HepG2 (cell line): ENCODE measurements around the gene PYCARD. TPM values are rescaled to one million over a fixed set of nuclear protein-coding genes. Genes with fewer than 3 reads are reported as not detected.

Experiments
- BCLAF1 ChIP-seq: fragments of 450-650 bp; IDR thresholded peaks from 2 replicates; pipeline ENCODE4 v1.6.1; 2017; ENCODE audit warnings: mild to moderate bottlenecking
- MLLT10 ChIP-seq: sonication (generic); formaldehyde crosslinking; IDR thresholded peaks from 2 replicates; pipeline ENCODE4 v1.4.0; 2020; ENCODE audit warnings: missing genetic modification reagents
- MZF1 ChIP-seq: sonication (generic); formaldehyde crosslinking; IDR thresholded peaks from 2 replicates; pipeline ENCODE4 v1.8.1; 2023; ENCODE audit warnings: mild to moderate bottlenecking, missing genetic modification reagents, borderline replicate concordance
- PHF21A ChIP-seq: sonication (generic); formaldehyde crosslinking; IDR thresholded peaks from 2 replicates; pipeline ENCODE4 v1.5.0; 2020; ENCODE audit warnings: mild to moderate bottlenecking, missing genetic modification reagents
- ZMAT5 ChIP-seq: sonication (generic); formaldehyde crosslinking; IDR thresholded peaks from 2 replicates; pipeline ENCODE4 v1.5.0; 2020; ENCODE audit warnings: mild to moderate bottlenecking, low read depth, missing genetic modification reagents, borderline replicate concordance
- ZNF10 ChIP-seq: sonication (generic); formaldehyde crosslinking; IDR thresholded peaks from 2 replicates; pipeline ENCODE4 v1.4.0; 2020; ENCODE audit warnings: mild to moderate bottlenecking, low read depth, missing genetic modification reagents, borderline replicate concordance
- ZNF558 ChIP-seq: sonication (generic); formaldehyde crosslinking; IDR thresholded peaks from 2 replicates; pipeline ENCODE4 v1.9.0; 2022; ENCODE audit warnings: mild to moderate bottlenecking, missing genetic modification reagents, borderline replicate concordance
- polyA plus RNA-seq, 8 experiments: library from polyadenylated mRNA; depleted of rRNA in 3 of 8; stranded (reverse) in 7 of 8; unstranded in 1 of 8; fragments of >200 nt; fragmentation: Illumina TruSeq in 4 of 8; extraction: Trizol in 4 of 8; gene quantifications; 2 replicates each; pipeline versions ENCODE4 v1.2.1 to v1.2.3, GENCODE V29; 2011 to 2016; ENCODE audit warnings: low read depth in 4 of 8, missing spikeins in 1 of 8, mixed read lengths in 1 of 8; ENCODE audit not compliant: insufficient read depth in 1 of 8
- total RNA-seq, 5 experiments: library from RNA; depleted of rRNA; stranded (reverse); fragments of >200 nt; fragmentation: Illumina TruSeq; extraction: Trizol; gene quantifications; 2 replicates each; pipeline ENCODE4 v1.2.3, GENCODE V29; 2016; ENCODE audit warnings: low read depth in 1 of 5
- TF ChIP-seq, protein P1 (sequence below): sonication (generic); formaldehyde crosslinking; IDR thresholded peaks from 2 replicates; pipeline ENCODE4 v1.4.0; 2020; ENCODE audit warnings: missing genetic modification reagents, mild to moderate bottlenecking, borderline replicate concordance
- TF ChIP-seq, protein P2 (sequence below): sonication (generic); formaldehyde crosslinking; IDR thresholded peaks from 2 replicates; pipeline ENCODE4 v1.4.0; 2020; ENCODE audit warnings: missing genetic modification reagents, mild to moderate bottlenecking, borderline replicate concordance
- TF ChIP-seq, protein P3 (sequence below): sonication (generic); formaldehyde crosslinking; IDR thresholded peaks from 2 replicates; pipeline ENCODE4 v1.9.0; 2021; ENCODE audit warnings: missing genetic modification reagents, borderline replicate concordance
- TF ChIP-seq, protein P4 (sequence below): sonication (generic); formaldehyde crosslinking; IDR thresholded peaks from 2 replicates; pipeline ENCODE4; 2020; ENCODE audit warnings: missing genetic modification reagents, mild to moderate bottlenecking, borderline replicate concordance

Gene PYCARD
- total and polyA plus RNA-seq, 2 of the 13 experiments (the other 11 are each of a cell fraction or from before 2014, with no cell fraction given): 4.8 to 9.2 TPM

- TF ChIP-seq ZNF10 (CRISPR knock-in tag) (no peak), MLLT10 (CRISPR knock-in tag) (no peak), ZMAT5 (CRISPR knock-in tag) (no peak), PHF21A (CRISPR knock-in tag) (peak; percentile 89), MZF1 (no peak), ZNF558 (CRISPR knock-in tag) (no peak; the same call in 1 of the 2 replicates), BCLAF1 (no peak)
- TF ChIP-seq, protein P1, sequence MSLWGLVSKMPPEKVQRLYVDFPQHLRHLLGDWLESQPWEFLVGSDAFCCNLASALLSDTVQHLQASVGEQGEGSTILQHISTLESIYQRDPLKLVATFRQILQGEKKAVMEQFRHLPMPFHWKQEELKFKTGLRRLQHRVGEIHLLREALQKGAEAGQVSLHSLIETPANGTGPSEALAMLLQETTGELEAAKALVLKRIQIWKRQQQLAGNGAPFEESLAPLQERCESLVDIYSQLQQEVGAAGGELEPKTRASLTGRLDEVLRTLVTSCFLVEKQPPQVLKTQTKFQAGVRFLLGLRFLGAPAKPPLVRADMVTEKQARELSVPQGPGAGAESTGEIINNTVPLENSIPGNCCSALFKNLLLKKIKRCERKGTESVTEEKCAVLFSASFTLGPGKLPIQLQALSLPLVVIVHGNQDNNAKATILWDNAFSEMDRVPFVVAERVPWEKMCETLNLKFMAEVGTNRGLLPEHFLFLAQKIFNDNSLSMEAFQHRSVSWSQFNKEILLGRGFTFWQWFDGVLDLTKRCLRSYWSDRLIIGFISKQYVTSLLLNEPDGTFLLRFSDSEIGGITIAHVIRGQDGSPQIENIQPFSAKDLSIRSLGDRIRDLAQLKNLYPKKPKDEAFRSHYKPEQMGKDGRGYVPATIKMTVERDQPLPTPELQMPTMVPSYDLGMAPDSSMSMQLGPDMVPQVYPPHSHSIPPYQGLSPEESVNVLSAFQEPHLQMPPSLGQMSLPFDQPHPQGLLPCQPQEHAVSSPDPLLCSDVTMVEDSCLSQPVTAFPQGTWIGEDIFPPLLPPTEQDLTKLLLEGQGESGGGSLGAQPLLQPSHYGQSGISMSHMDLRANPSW (CRISPR knock-in tag): no peak
- TF ChIP-seq, protein P2, sequence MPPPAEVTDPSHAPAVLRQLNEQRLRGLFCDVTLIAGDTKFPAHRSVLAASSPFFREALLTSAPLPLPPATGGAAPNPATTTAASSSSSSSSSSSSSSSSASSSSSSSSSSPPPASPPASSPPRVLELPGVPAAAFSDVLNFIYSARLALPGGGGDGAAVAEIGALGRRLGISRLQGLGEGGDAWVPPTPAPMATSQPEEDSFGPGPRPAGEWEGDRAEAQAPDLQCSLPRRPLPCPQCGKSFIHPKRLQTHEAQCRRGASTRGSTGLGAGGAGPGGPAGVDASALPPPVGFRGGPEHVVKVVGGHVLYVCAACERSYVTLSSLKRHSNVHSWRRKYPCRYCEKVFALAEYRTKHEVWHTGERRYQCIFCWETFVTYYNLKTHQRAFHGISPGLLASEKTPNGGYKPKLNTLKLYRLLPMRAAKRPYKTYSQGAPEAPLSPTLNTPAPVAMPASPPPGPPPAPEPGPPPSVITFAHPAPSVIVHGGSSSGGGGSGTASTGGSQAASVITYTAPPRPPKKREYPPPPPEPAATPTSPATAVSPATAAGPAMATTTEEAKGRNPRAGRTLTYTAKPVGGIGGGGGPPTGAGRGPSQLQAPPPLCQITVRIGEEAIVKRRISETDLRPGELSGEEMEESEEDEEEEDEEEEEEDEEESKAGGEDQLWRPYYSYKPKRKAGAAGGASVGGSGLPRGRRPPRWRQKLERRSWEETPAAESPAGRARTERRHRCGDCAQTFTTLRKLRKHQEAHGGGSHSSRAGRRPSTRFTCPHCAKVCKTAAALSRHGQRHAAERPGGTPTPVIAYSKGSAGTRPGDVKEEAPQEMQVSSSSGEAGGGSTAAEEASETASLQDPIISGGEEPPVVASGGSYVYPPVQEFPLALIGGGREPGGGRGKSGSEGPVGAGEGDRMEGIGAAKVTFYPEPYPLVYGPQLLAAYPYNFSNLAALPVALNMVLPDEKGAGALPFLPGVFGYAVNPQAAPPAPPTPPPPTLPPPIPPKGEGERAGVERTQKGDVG (CRISPR knock-in tag): no peak
- TF ChIP-seq, protein P3, sequence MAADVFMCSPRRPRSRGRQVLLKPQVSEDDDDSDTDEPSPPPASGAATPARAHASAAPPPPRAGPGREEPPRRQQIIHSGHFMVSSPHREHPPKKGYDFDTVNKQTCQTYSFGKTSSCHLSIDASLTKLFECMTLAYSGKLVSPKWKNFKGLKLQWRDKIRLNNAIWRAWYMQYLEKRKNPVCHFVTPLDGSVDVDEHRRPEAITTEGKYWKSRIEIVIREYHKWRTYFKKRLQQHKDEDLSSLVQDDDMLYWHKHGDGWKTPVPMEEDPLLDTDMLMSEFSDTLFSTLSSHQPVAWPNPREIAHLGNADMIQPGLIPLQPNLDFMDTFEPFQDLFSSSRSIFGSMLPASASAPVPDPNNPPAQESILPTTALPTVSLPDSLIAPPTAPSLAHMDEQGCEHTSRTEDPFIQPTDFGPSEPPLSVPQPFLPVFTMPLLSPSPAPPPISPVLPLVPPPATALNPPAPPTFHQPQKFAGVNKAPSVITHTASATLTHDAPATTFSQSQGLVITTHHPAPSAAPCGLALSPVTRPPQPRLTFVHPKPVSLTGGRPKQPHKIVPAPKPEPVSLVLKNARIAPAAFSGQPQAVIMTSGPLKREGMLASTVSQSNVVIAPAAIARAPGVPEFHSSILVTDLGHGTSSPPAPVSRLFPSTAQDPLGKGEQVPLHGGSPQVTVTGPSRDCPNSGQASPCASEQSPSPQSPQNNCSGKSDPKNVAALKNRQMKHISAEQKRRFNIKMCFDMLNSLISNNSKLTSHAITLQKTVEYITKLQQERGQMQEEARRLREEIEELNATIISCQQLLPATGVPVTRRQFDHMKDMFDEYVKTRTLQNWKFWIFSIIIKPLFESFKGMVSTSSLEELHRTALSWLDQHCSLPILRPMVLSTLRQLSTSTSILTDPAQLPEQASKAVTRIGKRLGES: peak; percentile 79; the same call in 1 of the 2 replicates
- TF ChIP-seq, protein P4, sequence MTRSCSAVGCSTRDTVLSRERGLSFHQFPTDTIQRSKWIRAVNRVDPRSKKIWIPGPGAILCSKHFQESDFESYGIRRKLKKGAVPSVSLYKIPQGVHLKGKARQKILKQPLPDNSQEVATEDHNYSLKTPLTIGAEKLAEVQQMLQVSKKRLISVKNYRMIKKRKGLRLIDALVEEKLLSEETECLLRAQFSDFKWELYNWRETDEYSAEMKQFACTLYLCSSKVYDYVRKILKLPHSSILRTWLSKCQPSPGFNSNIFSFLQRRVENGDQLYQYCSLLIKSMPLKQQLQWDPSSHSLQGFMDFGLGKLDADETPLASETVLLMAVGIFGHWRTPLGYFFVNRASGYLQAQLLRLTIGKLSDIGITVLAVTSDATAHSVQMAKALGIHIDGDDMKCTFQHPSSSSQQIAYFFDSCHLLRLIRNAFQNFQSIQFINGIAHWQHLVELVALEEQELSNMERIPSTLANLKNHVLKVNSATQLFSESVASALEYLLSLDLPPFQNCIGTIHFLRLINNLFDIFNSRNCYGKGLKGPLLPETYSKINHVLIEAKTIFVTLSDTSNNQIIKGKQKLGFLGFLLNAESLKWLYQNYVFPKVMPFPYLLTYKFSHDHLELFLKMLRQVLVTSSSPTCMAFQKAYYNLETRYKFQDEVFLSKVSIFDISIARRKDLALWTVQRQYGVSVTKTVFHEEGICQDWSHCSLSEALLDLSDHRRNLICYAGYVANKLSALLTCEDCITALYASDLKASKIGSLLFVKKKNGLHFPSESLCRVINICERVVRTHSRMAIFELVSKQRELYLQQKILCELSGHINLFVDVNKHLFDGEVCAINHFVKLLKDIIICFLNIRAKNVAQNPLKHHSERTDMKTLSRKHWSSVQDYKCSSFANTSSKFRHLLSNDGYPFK: no peak
Measured at GRCh38 chr16:31206776-31207175, 4.2 kb upstream of the PYCARD start (continued).
